GM13977 (cell line): ENCODE data around the gene SLC12A7.

Experiments used
- DNase-seq: peaks from one replicate; pipeline ENCODE4 v3.0.0; 2012; ENCODE audit warnings: low spot score
- in situ Hi-C: fragments of 300-500 bp; cut with MboI; formaldehyde crosslinking; loops from one replicate; pipeline ENCODE4 v1.12.0; 2022; ENCODE audit warnings: low sequenced_read_pairs, low pct_unique_long_range_greater_than_20kb, mixed read lengths, inconsistent platforms; ENCODE audit not compliant: unreplicated experiment
- TF ChIP-seq, protein P1 (sequence below): IDR thresholded peaks from 2 replicates; pipeline ENCODE4 v1.5.1; 2012; ENCODE audit warnings: mild to moderate bottlenecking, control low read depth; ENCODE audit not compliant: insufficient read depth; ENCODE audit errors: extremely low read depth, missing control alignments

SLC12A7 gene

DNA sequence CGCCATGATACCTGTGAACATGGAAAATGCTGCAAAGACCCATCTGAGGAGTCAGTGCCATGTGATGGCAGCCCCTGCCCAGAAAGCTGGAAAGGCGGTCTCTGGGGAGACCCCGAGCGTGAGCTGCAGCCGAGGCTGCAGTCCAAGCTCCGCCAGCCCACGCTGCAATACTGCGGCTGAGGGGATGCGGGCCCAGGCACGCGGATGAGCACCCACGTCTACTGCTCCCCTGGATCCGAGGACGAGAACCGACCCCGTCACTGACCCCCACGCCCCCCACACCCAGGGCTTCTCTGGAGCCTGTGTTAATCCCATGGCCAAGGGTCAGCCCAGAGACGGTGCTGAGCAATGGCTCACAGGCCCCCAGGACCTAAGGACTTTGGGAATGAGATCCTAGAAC, 32.4 kb downstream of the SLC12A7 start:
- TF ChIP-seq, protein P1, sequence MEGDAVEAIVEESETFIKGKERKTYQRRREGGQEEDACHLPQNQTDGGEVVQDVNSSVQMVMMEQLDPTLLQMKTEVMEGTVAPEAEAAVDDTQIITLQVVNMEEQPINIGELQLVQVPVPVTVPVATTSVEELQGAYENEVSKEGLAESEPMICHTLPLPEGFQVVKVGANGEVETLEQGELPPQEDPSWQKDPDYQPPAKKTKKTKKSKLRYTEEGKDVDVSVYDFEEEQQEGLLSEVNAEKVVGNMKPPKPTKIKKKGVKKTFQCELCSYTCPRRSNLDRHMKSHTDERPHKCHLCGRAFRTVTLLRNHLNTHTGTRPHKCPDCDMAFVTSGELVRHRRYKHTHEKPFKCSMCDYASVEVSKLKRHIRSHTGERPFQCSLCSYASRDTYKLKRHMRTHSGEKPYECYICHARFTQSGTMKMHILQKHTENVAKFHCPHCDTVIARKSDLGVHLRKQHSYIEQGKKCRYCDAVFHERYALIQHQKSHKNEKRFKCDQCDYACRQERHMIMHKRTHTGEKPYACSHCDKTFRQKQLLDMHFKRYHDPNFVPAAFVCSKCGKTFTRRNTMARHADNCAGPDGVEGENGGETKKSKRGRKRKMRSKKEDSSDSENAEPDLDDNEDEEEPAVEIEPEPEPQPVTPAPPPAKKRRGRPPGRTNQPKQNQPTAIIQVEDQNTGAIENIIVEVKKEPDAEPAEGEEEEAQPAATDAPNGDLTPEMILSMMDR: no peak
- no peak for DNase-seq
- in situ Hi-C loops: no loop called here

DNA sequence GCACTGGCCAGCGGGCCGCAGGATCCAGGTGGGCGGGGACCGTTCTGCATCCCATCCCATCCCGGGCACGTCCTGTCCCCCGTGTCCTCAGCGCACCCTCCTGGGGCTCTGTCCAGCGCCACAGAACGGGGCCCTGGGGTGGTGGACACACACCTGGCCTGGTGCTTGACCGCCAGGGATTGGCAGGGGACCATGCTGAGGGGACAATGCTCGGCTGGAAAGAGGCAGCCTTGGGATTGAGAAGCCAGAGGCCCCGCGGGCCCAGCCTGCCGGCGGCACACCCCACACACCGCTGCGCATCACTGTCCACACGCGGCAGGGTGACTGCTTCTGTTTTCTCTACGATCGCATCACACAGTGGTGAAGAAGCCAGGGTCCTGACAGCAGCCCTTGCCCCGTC, 33.0 kb downstream of the SLC12A7 start:
- in situ Hi-C loops: no loop called here
- no peak for DNase-seq
- TF ChIP-seq, protein P1: no peak

DNA sequence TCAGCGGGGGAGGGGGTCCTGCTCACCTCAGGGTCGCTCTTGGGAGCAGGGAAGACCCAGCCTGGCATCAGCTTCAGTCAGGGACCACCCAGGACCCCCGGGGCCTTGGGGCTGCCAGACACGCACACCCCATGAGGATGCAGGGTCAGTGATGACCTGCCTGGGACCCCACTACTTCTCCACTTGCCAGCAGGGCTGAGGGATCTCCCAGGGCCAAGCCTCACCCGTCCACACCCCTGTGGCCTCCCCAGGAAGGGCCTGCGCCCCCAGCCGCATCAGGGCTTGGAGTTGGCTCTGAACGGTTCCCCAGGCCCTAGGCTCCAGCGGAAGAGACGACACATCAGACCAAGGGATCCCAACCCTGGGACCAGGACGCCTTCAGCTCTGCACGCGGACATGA, 33.7 kb downstream of the SLC12A7 start:
- TF ChIP-seq, protein P1: no peak
- DNase-seq: no peak
- in situ Hi-C loops: no loop called here

DNA sequence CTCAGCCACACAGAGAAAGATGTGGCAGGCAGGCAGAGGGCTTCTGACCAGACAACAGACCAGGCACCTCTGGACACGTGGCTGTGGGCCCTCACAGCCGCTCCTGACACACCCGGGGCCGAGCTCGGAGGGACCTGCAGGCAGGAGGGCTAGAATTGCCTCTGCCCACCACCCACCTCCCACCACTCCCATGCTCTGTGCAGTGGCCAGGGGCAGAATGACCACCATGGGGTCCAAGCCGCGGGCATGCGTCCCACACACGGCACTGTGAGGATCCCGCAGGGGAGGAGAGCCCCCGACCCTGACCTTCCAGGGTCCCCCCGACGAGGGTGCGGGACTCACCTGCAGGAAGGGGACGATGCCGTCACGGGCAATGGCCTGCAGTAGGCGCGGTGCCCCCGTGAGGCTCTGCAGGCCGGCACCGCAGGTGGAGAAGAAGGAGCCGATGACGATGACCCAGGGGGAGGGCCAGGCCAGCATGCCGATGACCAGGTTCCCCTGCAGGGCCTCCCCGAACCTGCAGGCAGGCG, 34.3 kb downstream of the SLC12A7 start:
- TF ChIP-seq, protein P1: no peak
- in situ Hi-C loops: no loop called here
- no peak for DNase-seq

DNA sequence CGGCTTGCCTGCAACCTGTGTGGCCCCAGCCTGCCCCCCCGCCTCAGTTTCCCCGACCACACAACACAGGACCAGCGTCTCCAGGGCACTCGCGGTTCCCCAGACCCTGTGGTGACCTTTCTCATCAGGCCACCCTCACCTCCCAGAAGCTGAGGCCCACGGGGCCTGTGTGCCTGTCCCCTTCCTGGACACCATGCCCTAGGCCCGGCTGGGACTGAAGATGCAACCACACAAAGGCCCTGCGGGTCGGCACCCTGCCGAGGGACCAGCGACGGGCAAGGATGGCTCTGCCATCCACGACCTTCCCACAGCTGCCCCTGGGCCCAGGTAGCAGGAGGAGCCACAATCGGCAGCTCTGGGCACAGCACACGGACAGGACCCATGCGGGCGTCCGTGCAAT, 34.8 kb downstream of the SLC12A7 start:
- TF ChIP-seq, protein P1: no peak
- no peak for DNase-seq
- in situ Hi-C loops: no loop called here

DNA sequence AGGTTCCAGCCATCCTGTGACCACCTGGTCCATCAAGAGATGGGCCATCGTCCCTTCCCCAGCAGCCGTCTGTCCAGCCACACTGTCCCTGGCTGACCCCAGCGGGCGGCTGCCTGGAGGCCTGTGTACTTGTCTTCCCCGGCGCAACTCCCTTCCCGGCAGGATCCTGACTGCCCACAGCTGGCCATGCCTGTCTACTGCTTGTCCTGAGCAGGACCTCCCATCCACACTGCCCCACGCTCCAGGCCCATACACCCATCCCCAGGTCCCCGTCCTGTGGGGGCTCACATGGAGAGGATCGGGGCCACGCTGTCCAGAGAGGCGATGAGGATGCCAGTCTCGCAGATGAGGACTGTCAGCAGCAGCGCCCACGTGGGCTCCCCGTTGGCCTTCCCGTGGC, 35.5 kb downstream of the SLC12A7 start:
- no peak for DNase-seq
- in situ Hi-C loops: no loop called here
- TF ChIP-seq, protein P1: no peak

DNA sequence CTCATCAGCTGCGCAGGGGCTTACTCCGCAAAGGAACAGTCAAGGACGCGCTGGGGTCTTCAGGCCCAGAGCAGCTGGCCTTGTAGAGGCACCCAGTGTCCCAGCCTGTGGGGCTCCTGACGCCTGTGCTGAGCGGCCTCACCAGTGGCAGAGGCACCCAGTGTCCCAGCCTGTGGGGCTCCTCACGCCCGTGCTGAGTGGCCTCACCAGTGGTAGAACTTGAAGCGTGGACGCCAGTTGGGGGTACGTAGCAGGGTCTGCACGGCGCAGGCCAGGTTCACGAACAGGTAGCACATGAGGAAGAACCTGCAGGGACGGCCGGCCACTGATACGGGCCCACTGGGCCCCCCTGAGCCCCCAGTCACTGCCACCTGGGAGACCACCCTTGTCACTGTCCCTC, 35.9 kb downstream of the SLC12A7 start:
- TF ChIP-seq, protein P1: no peak
- DNase-seq: no peak
- in situ Hi-C loops: no loop called here
